ENCODE data around the gene TES. TPM values are rescaled to one million over a fixed set of nuclear protein-coding genes. Genes with fewer than 3 reads are reported as not detected.

TES gene
- total and polyA plus RNA-seq, 9 of the 15 experiments (the other 6 are each of a cell fraction or from before 2014, with no cell fraction given), result 20.7 to 61.6 (median 53.8) TPM

DNA sequence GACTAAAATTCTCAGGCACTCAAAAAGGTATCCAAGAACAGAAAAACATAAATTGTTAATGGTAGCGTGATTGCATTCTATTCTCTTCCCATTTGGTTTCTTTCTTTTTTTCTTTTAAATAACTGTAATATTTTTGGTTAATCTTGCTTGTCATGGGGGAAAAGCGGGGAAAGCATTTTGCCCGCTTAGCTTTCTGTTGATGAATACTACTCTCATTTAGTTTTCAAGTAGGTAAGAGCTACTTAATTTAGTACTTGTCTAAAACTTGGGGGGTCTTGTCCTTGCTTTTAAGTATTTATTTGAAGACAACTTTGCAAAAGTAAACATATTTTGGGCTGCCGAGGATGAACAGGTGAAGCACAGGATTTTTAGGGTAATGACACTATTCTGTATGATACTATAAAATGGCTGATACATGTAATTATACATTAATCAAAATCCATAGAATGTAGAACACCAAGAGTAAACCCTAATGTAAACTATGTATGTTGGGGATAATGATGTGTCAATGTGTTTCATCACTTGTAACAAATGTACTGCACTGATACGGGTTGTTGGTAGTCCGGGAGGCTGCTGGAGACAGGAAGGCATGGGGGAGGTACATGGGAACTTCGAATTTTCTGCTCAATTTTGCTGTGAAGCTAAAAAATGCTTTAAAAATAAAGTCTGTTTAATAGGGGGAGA, 1.7 kb downstream of the TES start (continued):
- no peak for TF ChIP-seq MYBL2 (IDR thresholded peaks at IDR 0.05; ENCODE audit: low read depth)
- no peak for TF ChIP-seq MYBL2 (CRISPR knock-in tag; IDR thresholded peaks at IDR 0.05; ENCODE audit: borderline replicate concordance)
- TF ChIP-seq, protein P1, sequence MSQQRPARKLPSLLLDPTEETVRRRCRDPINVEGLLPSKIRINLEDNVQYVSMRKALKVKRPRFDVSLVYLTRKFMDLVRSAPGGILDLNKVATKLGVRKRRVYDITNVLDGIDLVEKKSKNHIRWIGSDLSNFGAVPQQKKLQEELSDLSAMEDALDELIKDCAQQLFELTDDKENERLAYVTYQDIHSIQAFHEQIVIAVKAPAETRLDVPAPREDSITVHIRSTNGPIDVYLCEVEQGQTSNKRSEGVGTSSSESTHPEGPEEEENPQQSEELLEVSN (IDR thresholded peaks at IDR 0.05; ENCODE audit: borderline replicate concordance in 1 of 2, extremely low read depth in 1 of 2, insufficient read depth in 1 of 2, insufficient read length in 1 of 2, low read depth in 1 of 2, low read length in 1 of 2, poor library complexity in 1 of 2, severe bottlenecking in 1 of 2), result no peak
- TF ChIP-seq HDAC2 (IDR thresholded peaks at IDR 0.05), result 0 out of 2 replicates have a peak, but pooled peaks have one; percentile 27

DNA sequence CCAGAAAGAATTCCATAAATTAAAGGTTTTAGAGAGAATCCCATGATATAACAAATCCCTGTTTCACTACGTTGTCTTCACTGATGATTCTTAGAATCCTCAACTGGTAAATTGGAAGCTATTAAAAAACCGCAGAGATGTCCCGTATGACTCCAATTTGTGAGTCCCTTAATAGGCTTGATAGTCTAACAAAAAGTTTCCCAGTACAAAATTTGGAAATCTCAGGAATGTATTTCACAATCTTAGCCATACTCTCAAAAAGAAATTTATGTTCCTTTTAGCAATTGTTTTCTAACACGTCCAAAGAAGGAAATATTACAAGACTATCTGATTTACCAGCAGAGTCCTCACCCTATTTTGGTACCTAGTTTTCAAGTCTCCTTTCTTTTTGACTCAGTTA, 2.5 kb downstream of the TES start:
- Histone ChIP-seq H4K20me1 (replicated peaks; ENCODE audit: control insufficient read depth, insufficient read depth, low read length) (peaks cover 8% of the 10 kb centered on the region), H3K36me3 (ENCODE audit: control insufficient read depth, insufficient read depth, low read length) (no peaks in the 10 kb centered on the region; the same call in 2 of the 3 replicates), H3K79me2 (ENCODE audit: control insufficient read depth, insufficient read depth, low read length) (peaks cover 56% of the 10 kb centered on the region), H3K4me3 (peak overlapping the region; percentile 74; the same call in 1 of the 2 replicates), H3K9me3 (replicated peaks; ENCODE audit: control insufficient read depth, insufficient read depth, low read depth, low read length) (no peaks in the 10 kb centered on the region), H3K27ac (ENCODE audit: extremely low read depth, low read depth, low read length) (peak overlapping the region; percentile 88; the same call in 1 of the 3 replicates), H3K4me1 (replicated peaks in 1 of 2; ENCODE audit: control insufficient read depth in 2 of 2, insufficient read depth in 2 of 2, low read length in 2 of 2) (peaks cover 10 to 32% of the 10 kb centered on the region in 2 experiments), H3K4me2 (ENCODE audit: insufficient read depth, low read length) (peak overlapping the region; percentile 90), H2AFZ (ENCODE audit: low read depth, low read length) (no peak overlapping the region), H3K9me1 (ENCODE audit: control insufficient read depth, insufficient read depth, low read length) (no peaks in the 10 kb centered on the region), H3K9ac (ENCODE audit: insufficient read depth in 1 of 2, low read depth in 2 of 2, low read length in 2 of 2) (peak overlapping the region in 1 of 2 experiments; percentile 88; a peak in 2 of 4 replicates), H3K27me3 (ENCODE audit: control insufficient read depth in 2 of 2, insufficient read depth in 2 of 2, low read length in 2 of 2) (no peaks in the 10 kb centered on the region)
- BruUV-seq (replicated peaks), result no TSS peak
- WGBS (ENCODE audit: insufficient coverage, low coverage, missing lambda C conversion rate), result 7% methylated on average over 4 of the region's 4 CpGs
- in situ Hi-C loops (cut with MboI) (no loop called here), intact Hi-C loops (cut with micrococcal nuclease) (loop anchor here (5.0 to 10.0 kb wide), 5 partner anchors 289 to 1972 kb away; partner anchors contain the start of genes LSM8 and ST7)
- FAIRE-seq, result no peak
- no peak for DNase-seq (ENCODE audit: extremely low read depth in 1 of 4, low spot score in 3 of 4)
- no peak for ATAC-seq
- CTCF ChIA-PET (ENCODE audit: low intra/inter-chr PET ratio), result interaction anchor here (0.5 kb wide), 1 partner anchor 397 kb away, joined by 3 read pairs; no protein-coding TSS in a partner anchor
- POLR2A ChIA-PET, result interaction anchor here (1.7 to 2.6 kb wide), 2 partner anchors 13 to 313 kb away, joined by 3 to 8 read pairs; partner anchors contain the start of gene CAV1
- TF ChIP-seq MXI1 (IDR thresholded peaks at IDR 0.05; ENCODE audit: low read depth, low read length) (0 out of 2 replicates have a peak, but pooled peaks have one; percentile 23), DIDO1 (tag; IDR thresholded peaks at IDR 0.05; ENCODE audit: low read depth) (no peak), TAF7 (tag; IDR thresholded peaks at IDR 0.05) (no peak), MBD2 (IDR thresholded peaks at IDR 0.05; ENCODE audit: borderline replicate concordance, low read depth) (no peak), ZNF12 (CRISPR knock-in tag; IDR thresholded peaks at IDR 0.05) (no peak), SLC30A9 (CRISPR knock-in tag; IDR thresholded peaks at IDR 0.05) (no peak), ZNF583 (CRISPR knock-in tag; IDR thresholded peaks at IDR 0.05) (no peak), ESRRA (IDR thresholded peaks at IDR 0.05; ENCODE audit: borderline replicate concordance, low read depth) (no peak)
- TF ChIP-seq, protein P2, sequence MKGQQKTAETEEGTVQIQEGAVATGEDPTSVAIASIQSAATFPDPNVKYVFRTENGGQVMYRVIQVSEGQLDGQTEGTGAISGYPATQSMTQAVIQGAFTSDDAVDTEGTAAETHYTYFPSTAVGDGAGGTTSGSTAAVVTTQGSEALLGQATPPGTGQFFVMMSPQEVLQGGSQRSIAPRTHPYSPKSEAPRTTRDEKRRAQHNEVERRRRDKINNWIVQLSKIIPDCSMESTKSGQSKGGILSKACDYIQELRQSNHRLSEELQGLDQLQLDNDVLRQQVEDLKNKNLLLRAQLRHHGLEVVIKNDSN (CRISPR knock-in tag; IDR thresholded peaks at IDR 0.05), result no peak
- TF ChIP-seq, protein P3, sequence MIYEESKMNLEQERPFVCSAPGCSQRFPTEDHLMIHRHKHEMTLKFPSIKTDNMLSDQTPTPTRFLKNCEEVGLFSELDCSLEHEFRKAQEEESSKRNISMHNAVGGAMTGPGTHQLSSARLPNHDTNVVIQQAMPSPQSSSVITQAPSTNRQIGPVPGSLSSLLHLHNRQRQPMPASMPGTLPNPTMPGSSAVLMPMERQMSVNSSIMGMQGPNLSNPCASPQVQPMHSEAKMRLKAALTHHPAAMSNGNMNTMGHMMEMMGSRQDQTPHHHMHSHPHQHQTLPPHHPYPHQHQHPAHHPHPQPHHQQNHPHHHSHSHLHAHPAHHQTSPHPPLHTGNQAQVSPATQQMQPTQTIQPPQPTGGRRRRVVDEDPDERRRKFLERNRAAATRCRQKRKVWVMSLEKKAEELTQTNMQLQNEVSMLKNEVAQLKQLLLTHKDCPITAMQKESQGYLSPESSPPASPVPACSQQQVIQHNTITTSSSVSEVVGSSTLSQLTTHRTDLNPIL (CRISPR knock-in tag; IDR thresholded peaks at IDR 0.05), result no peak
- TF ChIP-seq, protein P4, sequence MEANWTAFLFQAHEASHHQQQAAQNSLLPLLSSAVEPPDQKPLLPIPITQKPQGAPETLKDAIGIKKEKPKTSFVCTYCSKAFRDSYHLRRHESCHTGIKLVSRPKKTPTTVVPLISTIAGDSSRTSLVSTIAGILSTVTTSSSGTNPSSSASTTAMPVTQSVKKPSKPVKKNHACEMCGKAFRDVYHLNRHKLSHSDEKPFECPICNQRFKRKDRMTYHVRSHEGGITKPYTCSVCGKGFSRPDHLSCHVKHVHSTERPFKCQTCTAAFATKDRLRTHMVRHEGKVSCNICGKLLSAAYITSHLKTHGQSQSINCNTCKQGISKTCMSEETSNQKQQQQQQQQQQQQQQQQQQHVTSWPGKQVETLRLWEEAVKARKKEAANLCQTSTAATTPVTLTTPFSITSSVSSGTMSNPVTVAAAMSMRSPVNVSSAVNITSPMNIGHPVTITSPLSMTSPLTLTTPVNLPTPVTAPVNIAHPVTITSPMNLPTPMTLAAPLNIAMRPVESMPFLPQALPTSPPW (CRISPR knock-in tag; IDR thresholded peaks at IDR 0.05), result no peak

Data from K562 (cell line).